Esophagus muscularis mucosa (tissue), 3 donors: ENCODE measurements around the gene ABCC6.
"Not testable (repeated sequence)": the region's sequence is repeated elsewhere in the genome, so short reads cannot be mapped to it uniquely, and the experiment has no call there.

ENCODE experiments used
- CTCF ChIP-seq, 3 experiments: fragments of 200-600 bp in 2 of 3; fragments of 450-650 bp in 1 of 3; sonication (generic) in 2 of 3; IDR thresholded peaks; one replicate each; pipeline ENCODE4 v1.5.1; 2017 to 2019; ENCODE audit warnings: antibody characterized with exemption in 3 of 3, mild to moderate bottlenecking in 2 of 3, moderate library complexity in 1 of 3
- POLR2A ChIP-seq: fragments of 450-650 bp; IDR thresholded peaks from one replicate; pipeline ENCODE4 v1.6.1; 2017; ENCODE audit warnings: antibody characterized with exemption, moderate library complexity, mild to moderate bottlenecking, low read depth

GRCh38 chr16:16161840-16162239 is 61.5 kb downstream of the ABCC6 start:
- not testable (repeated sequence) for TF ChIP-seq CTCF (IDR thresholded peaks at IDR 0.05); POLR2A
